Ishikawa (cell line): Measurements from ENCODE around the gene ISCA1.

ENCODE experiments used
- CREB1 ChIP-seq: IDR thresholded peaks from 2 replicates; pipeline ENCODE4 v1.6.1; 2012; ENCODE audit warnings: low read depth
- EP300 ChIP-seq: IDR thresholded peaks from 2 replicates; pipeline ENCODE4 v1.6.1; 2012; ENCODE audit warnings: borderline replicate concordance
- FOXM1 ChIP-seq: IDR thresholded peaks from 2 replicates; pipeline ENCODE4 v1.6.1; 2012; ENCODE audit warnings: low read depth, borderline replicate concordance
- MAX ChIP-seq: IDR thresholded peaks from 2 replicates; pipeline ENCODE4 v1.6.1; 2012
- RAD21 ChIP-seq: IDR thresholded peaks from 2 replicates; pipeline ENCODE4 v1.6.1; 2012; ENCODE audit warnings: low read depth
- REST ChIP-seq: IDR thresholded peaks from 2 replicates; pipeline ENCODE4 v1.6.1; 2012; ENCODE audit warnings: low read depth, mild to moderate bottlenecking
- TCF12 ChIP-seq: IDR thresholded peaks from 2 replicates; pipeline ENCODE4 v1.6.1; 2012; ENCODE audit warnings: low read depth
- TEAD4 ChIP-seq: IDR thresholded peaks from 2 replicates; pipeline ENCODE4 v1.6.1; 2012

DNA sequence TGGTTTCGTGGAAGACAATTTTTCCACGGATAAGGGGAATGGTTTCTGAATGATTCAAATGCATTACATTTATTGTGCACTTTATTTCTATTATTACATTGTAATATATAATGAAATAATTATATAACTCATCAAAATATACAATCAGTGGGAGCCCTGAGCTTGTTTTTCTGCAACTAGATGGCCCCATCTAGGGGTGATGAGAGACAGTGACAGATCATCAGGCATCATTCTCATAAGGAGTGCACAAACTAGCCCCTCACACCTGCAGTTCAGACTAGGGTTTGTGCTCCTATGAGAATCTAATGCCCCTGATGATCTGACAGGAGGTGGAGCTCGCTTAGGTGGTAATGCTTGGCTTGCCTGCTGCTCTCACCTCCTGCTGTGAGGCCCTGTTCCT lies 6.4 kb downstream of the ISCA1 start:
- TF ChIP-seq MAX: no peak
- TF ChIP-seq REST: no peak
- TF ChIP-seq EP300: no peak
- no peak for TF ChIP-seq CREB1
- no peak for TF ChIP-seq TEAD4
- TF ChIP-seq FOXM1: no peak
- no peak for TF ChIP-seq TCF12
- no peak for TF ChIP-seq RAD21
